WERI-Rb-1 (cell line): ENCODE data around the gene GSTA4.

Experiments
- DNase-seq: peaks from one replicate; pipeline ENCODE4 v3.0.0-alpha.2; 2020
- H3K27ac ChIP-seq: fragments of 250-450 bp; sonication (Bioruptor Pico); 2 replicates; pipeline ENCODE4 v1.5.1; 2020; ENCODE audit warnings: mild to moderate bottlenecking, moderate library complexity
- H3K27me3 ChIP-seq: fragments of 250-450 bp; sonication (Bioruptor Pico); 2 replicates; pipeline ENCODE4 v1.5.1; 2021; ENCODE audit warnings: mild to moderate bottlenecking, low read depth, moderate library complexity; ENCODE audit not compliant: insufficient read depth, severe bottlenecking
- H3K36me3 ChIP-seq: fragments of 250-450 bp; sonication (Bioruptor Pico); 2 replicates; pipeline ENCODE4 v1.5.1; 2020; ENCODE audit warnings: mild to moderate bottlenecking, moderate library complexity
- H3K4me3 ChIP-seq: 2 replicates; pipeline ENCODE4 v1.5.1; 2011; ENCODE audit warnings: low read depth, mild to moderate bottlenecking, control low read depth, low read length
- H3K9me3 ChIP-seq: fragments of 250-450 bp; sonication (Bioruptor Pico); 2 replicates; pipeline ENCODE4 v1.5.1; 2021; ENCODE audit warnings: mild to moderate bottlenecking, moderate library complexity; ENCODE audit not compliant: severe bottlenecking
- TF ChIP-seq, protein P1 (sequence below): IDR thresholded peaks from 2 replicates; pipeline ENCODE4 v1.5.1; 2011; ENCODE audit warnings: low read depth, mild to moderate bottlenecking, control low read depth, inconsistent platforms, low read length

The GSTA4 gene

DNA sequence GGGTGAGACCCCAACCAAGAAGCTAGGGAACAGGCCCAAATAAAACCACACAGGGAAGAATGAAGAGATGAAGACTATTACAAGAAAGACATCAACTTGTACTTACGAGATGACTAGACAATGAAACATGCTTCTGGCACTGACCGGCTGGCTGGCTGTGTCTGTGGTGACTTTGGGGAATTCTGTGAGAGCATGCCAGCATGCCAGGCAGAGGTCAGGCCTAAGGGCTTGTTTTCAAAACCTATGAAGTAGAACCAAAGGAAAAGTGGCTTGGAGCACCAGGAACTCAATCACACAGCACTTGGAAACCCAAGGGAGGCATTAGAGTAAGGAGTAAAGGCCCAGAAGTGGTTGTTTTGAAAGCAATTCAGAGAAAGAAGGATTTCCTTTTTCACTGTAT lies 57.2 kb downstream of the GSTA4 start:
- no peak for DNase-seq
- H3K4me3 ChIP-seq: no peak overlapping the region
- no peaks in the 10 kb centered on the region for H3K36me3 ChIP-seq
- no peaks in the 10 kb centered on the region for H3K9me3 ChIP-seq
- TF ChIP-seq, protein P1, sequence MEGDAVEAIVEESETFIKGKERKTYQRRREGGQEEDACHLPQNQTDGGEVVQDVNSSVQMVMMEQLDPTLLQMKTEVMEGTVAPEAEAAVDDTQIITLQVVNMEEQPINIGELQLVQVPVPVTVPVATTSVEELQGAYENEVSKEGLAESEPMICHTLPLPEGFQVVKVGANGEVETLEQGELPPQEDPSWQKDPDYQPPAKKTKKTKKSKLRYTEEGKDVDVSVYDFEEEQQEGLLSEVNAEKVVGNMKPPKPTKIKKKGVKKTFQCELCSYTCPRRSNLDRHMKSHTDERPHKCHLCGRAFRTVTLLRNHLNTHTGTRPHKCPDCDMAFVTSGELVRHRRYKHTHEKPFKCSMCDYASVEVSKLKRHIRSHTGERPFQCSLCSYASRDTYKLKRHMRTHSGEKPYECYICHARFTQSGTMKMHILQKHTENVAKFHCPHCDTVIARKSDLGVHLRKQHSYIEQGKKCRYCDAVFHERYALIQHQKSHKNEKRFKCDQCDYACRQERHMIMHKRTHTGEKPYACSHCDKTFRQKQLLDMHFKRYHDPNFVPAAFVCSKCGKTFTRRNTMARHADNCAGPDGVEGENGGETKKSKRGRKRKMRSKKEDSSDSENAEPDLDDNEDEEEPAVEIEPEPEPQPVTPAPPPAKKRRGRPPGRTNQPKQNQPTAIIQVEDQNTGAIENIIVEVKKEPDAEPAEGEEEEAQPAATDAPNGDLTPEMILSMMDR: no peak
- no peak overlapping the region for H3K27ac ChIP-seq
- no peaks in the 10 kb centered on the region for H3K27me3 ChIP-seq

DNA sequence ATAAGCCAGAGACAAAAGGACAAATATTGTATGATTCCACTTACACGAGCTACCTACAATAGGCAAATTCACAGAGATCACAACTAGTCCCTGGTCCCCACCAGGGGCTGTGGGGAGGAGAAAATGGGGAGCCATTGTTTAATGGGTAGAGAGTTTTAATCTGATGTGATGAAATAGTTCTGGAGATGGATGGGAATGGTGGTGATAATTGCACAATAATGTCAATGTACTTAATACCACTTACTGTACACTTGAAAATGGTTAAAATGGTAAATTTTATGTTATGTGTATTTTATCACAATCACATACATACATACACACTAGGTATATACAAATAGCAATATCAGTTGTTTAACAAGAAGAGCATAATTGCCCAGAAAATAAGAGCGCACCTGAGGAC lies 61.3 kb downstream of the GSTA4 start:
- Histone ChIP-seq H3K36me3 (no peaks in the 10 kb centered on the region), H3K27me3 (no peaks in the 10 kb centered on the region), H3K27ac (no peak overlapping the region), H3K9me3 (peaks cover 2% of the 10 kb centered on the region), H3K4me3 (no peak overlapping the region)
- TF ChIP-seq, protein P1: no peak
- no peak for DNase-seq

DNA sequence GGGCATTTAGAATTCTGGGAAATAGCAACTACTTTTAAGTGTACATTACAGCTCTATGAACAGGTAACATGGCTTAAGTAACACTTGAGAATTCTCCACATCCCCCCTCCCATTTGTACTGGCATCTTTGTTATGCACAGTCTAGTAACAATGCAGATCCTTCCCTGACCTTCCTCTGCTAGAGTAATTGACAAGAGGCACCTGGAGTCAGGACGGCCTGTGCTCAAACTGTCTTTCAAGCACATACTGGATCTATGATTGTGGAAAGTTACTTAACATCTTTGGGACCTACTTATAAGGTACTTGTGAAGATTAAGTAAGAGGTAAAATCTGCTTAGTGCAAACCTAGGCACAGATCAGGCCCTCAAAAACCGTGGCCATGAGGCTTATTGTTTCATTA lies 63.7 kb downstream of the GSTA4 start:
- H3K36me3 ChIP-seq: no peaks in the 10 kb centered on the region
- H3K9me3 ChIP-seq: peaks cover 2% of the 10 kb centered on the region
- peak; percentile 67 for DNase-seq
- no peaks in the 10 kb centered on the region for H3K27me3 ChIP-seq
- no peak overlapping the region for H3K27ac ChIP-seq
- TF ChIP-seq, protein P1: no peak
- H3K4me3 ChIP-seq: no peak overlapping the region

GRCh38 chr6:52929321-52930164 lies 65.5 kb downstream of the GSTA4 start:
- Histone ChIP-seq H3K36me3 (no peaks in the 10 kb centered on the region), H3K9me3 (peaks cover 2% of the 10 kb centered on the region), H3K27ac (no peak overlapping the region), H3K4me3 (no peak overlapping the region), H3K27me3 (no peaks in the 10 kb centered on the region)
- DNase-seq: no peak
- TF ChIP-seq, protein P1: no peak
